ENCODE data around the gene FBXL17.

Gene FBXL17

DNA sequence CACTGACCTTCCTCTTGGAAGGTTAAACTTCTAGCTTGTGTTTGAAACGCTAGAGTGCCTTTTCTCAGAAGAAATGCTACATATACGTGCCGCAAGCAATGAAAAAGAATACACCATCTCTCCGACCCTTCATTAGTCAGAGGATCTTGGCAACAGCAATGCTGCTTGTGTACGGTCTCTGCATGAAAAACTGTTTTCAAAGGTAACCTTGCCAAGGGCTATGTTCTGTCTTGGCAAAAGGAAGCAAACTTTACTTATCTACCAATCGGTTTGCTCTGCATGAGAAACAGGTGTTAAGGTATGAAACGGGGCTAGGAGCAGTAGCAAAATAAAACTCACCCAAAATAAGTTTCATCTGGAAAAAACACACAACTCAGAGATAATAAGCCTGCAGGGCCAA lies 297.8 kb downstream of the FBXL17 start:
- no peak for DNase-seq (ENCODE audit: low read depth)

DNA sequence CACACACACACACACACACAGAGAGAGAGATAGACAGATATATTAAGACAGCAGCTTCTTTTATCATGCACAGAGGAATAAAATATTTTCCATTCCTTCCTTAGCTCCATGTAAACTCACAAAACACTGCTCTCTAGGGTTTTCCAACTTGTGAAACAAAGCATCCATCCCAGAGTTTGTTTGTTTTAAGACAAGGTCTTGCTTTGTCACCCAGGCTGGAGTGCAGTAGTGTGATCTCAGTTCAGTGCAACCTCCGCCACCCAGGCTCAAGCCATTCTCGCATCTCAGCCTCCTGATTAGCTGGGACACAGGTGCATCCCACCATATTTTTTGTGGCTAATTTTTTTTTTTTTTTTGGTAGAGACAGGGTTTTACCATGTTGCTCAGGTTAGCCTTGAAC lies 298.7 kb downstream of the FBXL17 start:
- DNase-seq (ENCODE audit: low read depth), result no peak

- no peak for DNase-seq (ENCODE audit: low read depth)
These were observed 300.2 kb downstream of the FBXL17 start for GRCh38 chr5:108081707-108082106.

- no peak for DNase-seq (ENCODE audit: low read depth)
These were observed 302.1 kb downstream of the FBXL17 start for GRCh38 chr5:108079753-108080152.

DNA sequence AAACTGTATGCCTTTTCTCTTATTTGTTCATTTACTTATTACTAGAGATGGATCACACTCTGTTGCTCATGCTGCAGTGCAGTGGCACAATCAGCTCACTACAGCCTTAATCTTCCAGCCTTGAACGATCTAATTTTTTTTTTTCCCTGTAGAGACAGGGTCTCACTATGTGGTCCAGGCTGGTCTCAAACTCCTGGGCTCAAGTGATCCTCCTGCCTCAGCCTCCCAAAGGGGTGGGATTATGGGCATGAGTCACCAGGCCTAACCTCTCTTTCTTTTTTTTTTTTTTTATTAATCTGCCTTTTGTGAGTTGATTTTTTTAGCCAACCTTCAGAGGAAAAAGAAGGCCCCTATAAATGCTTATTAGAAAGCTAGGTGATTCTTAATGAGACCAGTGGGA lies 303.0 kb downstream of the FBXL17 start:
- DNase-seq (ENCODE audit: low read depth), result no peak

DNA sequence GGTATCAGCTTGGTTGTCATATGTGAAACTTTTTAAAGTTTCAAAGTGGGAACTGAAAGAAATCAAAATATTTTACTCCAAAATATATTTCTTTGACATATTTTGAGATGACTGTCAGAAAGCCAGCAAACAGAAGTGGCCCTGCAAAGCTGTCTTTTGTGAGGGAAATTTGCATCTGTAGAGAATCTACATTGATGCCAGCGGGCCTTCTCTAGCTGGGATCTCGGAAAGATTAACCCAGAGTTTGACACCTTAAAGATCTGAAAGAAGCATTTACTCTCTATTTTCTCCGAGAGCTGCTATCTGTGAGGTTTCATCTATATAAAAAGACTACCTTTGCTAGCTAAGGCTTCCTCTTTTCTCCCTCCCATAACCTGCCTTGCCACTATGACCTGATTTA lies 303.6 kb downstream of the FBXL17 start:
- no peak for DNase-seq (ENCODE audit: low read depth)

- DNase-seq (ENCODE audit: low read depth), result no peak
These were observed 307.3 kb downstream of the FBXL17 start for GRCh38 chr5:108074626-108075025.

DNA sequence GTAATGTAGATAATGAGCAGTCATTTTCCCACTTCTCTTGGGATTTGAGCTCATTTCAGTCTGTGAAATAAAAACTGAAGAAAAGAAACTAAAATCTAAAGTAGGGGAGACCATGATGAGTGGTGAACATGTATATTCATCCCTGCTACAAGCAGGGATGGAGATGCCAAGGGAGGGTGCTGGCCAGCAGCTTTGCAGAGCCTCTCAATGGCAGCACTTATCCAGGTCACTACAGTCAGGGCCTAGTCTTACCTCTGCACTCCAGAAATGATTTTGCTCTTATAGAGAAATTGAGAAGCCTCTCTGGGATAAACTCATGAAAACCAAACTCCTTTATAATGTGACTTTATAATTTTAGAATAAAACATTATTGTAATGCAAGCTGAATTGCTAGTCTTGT lies 317.6 kb downstream of the FBXL17 start:
- DNase-seq (ENCODE audit: low read depth), result no peak

GRCh38 chr5:108061941-108062340 lies 320.0 kb downstream of the FBXL17 start:
- no peak for DNase-seq (ENCODE audit: low read depth)

- DNase-seq (ENCODE audit: low read depth), result no peak
These were observed 321.6 kb downstream of the FBXL17 start for GRCh38 chr5:108060340-108060739.

GRCh38 chr5:108059334-108059733 lies 322.6 kb downstream of the FBXL17 start:
- DNase-seq (ENCODE audit: low read depth), result no peak

- no peak for DNase-seq (ENCODE audit: low read depth)
These were observed 327.5 kb downstream of the FBXL17 start for GRCh38 chr5:108054349-108054748.

- DNase-seq (ENCODE audit: low read depth), result no peak
These were observed 334.8 kb downstream of the FBXL17 start for GRCh38 chr5:108046955-108047670.

DNA sequence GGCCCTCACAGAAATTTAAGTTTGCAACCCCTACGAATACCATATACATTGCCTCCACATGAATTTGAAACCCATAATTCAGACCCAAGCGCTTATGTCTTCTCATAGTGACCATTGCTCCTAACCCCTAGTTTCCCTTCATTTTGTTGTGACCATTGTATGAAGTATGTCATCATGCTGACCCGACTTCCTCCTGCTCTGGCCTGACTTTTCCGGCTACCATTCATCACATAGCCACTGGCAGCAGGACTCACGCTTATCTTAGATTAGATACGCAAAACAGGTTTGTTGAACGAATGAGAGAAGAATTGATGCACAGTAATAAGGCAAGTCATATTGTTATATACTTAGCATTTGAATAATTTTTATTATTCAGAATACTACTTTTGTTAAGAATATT lies 345.4 kb downstream of the FBXL17 start:
- no peak for DNase-seq (ENCODE audit: low read depth)

DNA sequence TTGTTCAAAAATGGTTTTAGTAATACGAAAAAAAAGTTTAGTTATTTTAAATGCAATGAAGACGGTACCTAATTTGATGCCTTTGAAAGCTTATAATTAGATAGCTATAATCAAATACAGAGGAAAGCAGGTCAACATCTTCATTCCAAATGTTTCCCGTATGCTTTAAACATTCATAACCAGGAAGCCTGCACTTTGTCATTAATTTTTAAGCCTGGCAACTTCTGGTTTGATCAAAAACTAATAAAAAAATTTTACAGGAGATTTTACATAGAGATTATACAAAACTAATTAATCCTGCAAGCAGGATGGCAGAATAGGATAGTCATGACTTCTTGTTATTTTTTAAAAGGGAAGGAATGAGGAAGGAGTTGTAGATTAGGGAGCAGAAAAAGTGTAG lies 353.0 kb downstream of the FBXL17 start:
- no peak for DNase-seq (ENCODE audit: low read depth)

- DNase-seq (ENCODE audit: low read depth), result no peak
These were observed 353.5 kb downstream of the FBXL17 start for GRCh38 chr5:108028412-108028811.

DNA sequence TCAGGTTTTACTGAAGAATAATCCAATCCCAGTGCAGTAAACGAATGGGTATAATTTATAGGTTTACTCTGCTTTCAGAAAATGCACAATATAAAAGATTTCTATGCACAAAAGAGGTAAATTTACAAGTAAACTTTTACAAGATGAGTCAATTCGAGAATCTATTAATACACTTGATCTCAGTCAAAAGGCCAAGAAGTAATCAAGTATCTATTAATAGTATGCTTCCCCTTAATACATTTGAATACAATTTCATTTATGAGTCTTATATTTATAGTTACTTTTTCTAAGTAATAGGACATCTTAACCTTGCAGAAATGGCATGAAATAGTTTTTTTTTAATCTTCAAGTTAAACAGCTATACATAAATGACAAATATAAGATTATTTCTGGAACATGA lies 355.9 kb downstream of the FBXL17 start:
- DNase-seq (ENCODE audit: low read depth), result no peak

DNA sequence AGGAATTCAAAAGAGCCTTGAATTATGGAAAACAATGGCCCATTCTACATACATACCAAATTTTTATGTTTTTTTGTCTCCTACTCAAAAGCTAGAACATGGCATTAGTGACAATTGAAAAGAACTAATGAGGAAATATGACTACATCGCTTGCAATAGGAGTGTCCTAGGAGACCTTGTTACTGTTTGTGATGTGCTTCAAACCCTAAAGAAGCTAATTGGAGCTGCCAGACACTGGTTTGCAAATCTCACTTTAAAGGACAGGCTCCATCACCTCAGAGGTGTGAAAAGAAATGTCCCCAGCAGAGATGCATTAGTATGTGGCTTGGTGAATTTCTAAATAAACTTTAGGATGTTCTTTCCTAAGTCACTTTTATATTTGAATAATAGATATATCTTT lies 356.9 kb downstream of the FBXL17 start:
- no peak for DNase-seq (ENCODE audit: low read depth)

DNA sequence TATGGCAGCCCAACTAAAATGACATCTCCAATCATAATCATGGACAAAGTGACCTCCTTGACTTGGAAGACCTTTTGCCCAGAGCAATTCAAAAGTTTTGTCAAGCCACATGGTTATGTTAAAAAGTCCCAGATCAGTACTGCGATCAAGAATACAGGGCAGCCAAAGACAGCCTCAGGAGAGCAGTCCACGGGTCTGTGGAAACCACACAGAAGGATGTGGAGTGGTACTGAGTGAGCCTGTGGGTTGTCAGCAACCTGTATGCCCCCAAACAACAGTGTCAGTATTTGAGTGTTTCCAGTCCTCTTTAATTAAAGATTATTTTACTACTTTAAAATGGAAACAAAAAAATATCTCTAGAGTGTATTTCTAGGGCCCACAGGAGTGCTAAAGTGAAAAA lies 365.8 kb downstream of the FBXL17 start:
- DNase-seq (ENCODE audit: low read depth), result no peak

- no peak for DNase-seq (ENCODE audit: low read depth)
These were observed 375.1 kb downstream of the FBXL17 start for GRCh38 chr5:108006791-108007190.

DNA sequence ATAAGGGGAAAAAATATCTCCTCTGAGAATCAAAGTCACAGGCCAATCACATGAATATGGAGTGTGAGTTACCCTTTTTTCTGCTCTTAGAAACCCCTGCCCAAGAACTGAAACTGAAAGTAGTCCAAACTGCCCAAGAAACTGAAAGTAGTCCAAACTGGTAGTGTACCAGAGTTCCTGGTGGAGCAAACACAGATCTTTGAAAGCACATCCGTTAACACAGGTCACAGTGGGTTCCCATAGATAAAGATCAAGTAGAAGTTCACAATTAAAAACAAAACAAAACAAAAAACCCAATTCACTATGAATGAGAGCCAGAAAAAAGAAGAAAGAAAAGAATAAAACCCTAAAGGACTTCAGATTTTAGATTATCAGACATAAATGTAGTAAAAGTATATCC lies 378.7 kb downstream of the FBXL17 start:
- DNase-seq (ENCODE audit: low read depth), result no peak

GRCh38 chr5:108001222-108001621 lies 380.7 kb downstream of the FBXL17 start:
- no peak for DNase-seq (ENCODE audit: low read depth)

DNA sequence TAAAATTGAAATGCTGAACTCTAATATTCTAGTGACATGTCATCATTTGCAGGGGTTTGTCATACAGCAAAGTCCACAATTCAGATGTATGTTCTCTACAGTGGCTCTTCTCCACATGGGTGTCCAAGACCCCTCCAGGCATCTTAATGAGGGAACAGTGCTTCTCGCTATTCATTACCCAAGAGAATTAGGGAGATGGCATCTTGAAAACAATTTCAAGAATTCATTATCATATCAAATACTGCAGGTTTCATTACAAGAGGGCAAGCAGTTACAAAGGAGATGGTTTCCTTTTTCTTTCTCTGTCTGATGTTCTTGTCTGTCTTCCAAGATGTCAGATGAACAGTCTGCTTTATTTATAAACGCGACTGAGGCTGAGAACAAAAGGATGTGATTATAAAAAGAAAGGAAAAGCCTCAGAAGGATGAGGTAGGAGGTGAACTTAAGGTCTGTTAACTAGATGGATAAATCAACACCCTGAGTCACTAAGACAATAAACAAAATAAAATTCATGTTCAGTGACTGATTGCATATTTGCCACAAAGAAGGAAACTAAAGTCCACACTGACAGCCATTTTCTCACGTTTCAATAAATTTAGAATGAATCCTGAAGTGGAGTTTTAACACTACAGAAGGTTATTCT lies 384.4 kb downstream of the FBXL17 start:
- DNase-seq (ENCODE audit: low read depth), result no peak

- no peak for DNase-seq (ENCODE audit: low read depth)
These were observed 388.6 kb downstream of the FBXL17 start for GRCh38 chr5:107993341-107993740.
